Uterus (tissue), 2 donors: ENCODE measurements around the gene APOH.

ENCODE experiments used
- CTCF ChIP-seq, 4 experiments: fragments of 200-600 bp in 2 of 4; fragments of 450-650 bp in 2 of 4; sonication (generic) in 2 of 4; IDR thresholded peaks; one replicate each; pipeline ENCODE4 v1.5.1; 2016 to 2019; ENCODE audit warnings: antibody characterized with exemption in 4 of 4, mild to moderate bottlenecking in 2 of 4, moderate library complexity in 1 of 4
- POLR2A ChIP-seq, 2 donors: fragments of 450-650 bp; IDR thresholded peaks; one replicate each; pipeline ENCODE4 v1.6.1; 2016; ENCODE audit warnings: antibody characterized with exemption in 2 of 2, mild to moderate bottlenecking in 1 of 2, moderate library complexity in 1 of 2

- TF ChIP-seq CTCF (IDR thresholded peaks at IDR 0.05) = no peak
- TF ChIP-seq POLR2A (IDR thresholded peaks at IDR 0.05) = no peak
These were observed 12.6 kb upstream of the APOH start for GRCh38 chr17:66241839-66242238.
